KMS-11 (cell line): ENCODE results near the gene FAM170B.

Experiments used
- H2AFZ ChIP-seq: fragments of 200-600 bp; sonication (generic); 2 replicates; pipeline ENCODE4 v1.6.1; 2016; ENCODE audit warnings: antibody characterized with exemption, mixed run types, low read depth
- H3K27ac ChIP-seq: fragments of 200-600 bp; sonication (generic); 2 replicates; pipeline ENCODE4 v1.6.1; 2016; ENCODE audit warnings: mild to moderate bottlenecking, mixed run types
- H3K27me3 ChIP-seq: fragments of 200-600 bp; sonication (generic); 2 replicates; pipeline ENCODE4 v1.6.1; 2017; ENCODE audit warnings: mild to moderate bottlenecking, low read depth, mixed run types, moderate library complexity; ENCODE audit not compliant: insufficient read depth
- H3K36me3 ChIP-seq: fragments of 200-600 bp; sonication (generic); 2 replicates; pipeline ENCODE4 v1.6.1; 2017; ENCODE audit warnings: mild to moderate bottlenecking, mixed run types; ENCODE audit not compliant: insufficient read depth
- H3K4me1 ChIP-seq: fragments of 200-600 bp; sonication (generic); 2 replicates; pipeline ENCODE4 v1.6.1; 2016; ENCODE audit warnings: mild to moderate bottlenecking, low read depth, mixed run types; ENCODE audit not compliant: poor library complexity, severe bottlenecking
- H3K4me2 ChIP-seq: fragments of 200-600 bp; sonication (generic); 2 replicates; pipeline ENCODE4 v1.7.0; 2016; ENCODE audit warnings: mild to moderate bottlenecking, mixed run types
- H3K4me3 ChIP-seq: fragments of 200-600 bp; sonication (generic); IDR thresholded peaks from 2 replicates; pipeline ENCODE4 v1.6.1; 2017; ENCODE audit warnings: low read depth, low read length, mixed read lengths; ENCODE audit not compliant: insufficient read depth
- H3K79me2 ChIP-seq: fragments of 200-600 bp; sonication (generic); 2 replicates; pipeline ENCODE4 v1.6.1; 2016; ENCODE audit warnings: low read depth, mixed run types; ENCODE audit not compliant: insufficient read depth
- H3K9ac ChIP-seq: fragments of 200-600 bp; sonication (generic); 2 replicates; pipeline ENCODE4 v1.6.1; 2016; ENCODE audit warnings: mild to moderate bottlenecking, mixed run types
- H4K20me1 ChIP-seq: fragments of 200-600 bp; sonication (generic); 2 replicates; pipeline ENCODE4 v1.6.1; 2016; ENCODE audit warnings: mild to moderate bottlenecking, mixed run types; ENCODE audit not compliant: insufficient read depth
- CTCF ChIP-seq: fragments of 200-600 bp; sonication (generic); conservative IDR thresholded peaks from 2 replicates; pipeline ENCODE4 v1.6.1; 2017; ENCODE audit warnings: low read depth, mild to moderate bottlenecking, antibody characterized with exemption, low read length, moderate library complexity, mixed read lengths

The FAM170B gene

GRCh38 chr10:49158404-49158803 is 24.6 kb upstream of the FAM170B start:
- no peaks in the 10 kb centered on the region for H3K79me2 ChIP-seq
- H2AFZ ChIP-seq = no peak overlapping the region
- TF ChIP-seq CTCF = no peak
- H3K4me1 ChIP-seq = no peaks in the 10 kb centered on the region
- H3K9ac ChIP-seq = no peak overlapping the region
- H3K27me3 ChIP-seq = no peaks in the 10 kb centered on the region
- no peaks in the 10 kb centered on the region for H4K20me1 ChIP-seq
- no peak overlapping the region for H3K27ac ChIP-seq
- no peaks in the 10 kb centered on the region for H3K36me3 ChIP-seq
- H3K4me2 ChIP-seq = no peak overlapping the region
- H3K4me3 ChIP-seq = no peak overlapping the region

GRCh38 chr10:49157229-49157628 is 23.4 kb upstream of the FAM170B start:
- H3K79me2 ChIP-seq = no peaks in the 10 kb centered on the region
- H3K4me3 ChIP-seq = no peak overlapping the region
- H3K27ac ChIP-seq = no peak overlapping the region

GRCh38 chr10:49154641-49155040 is 20.8 kb upstream of the FAM170B start:
- no peak for TF ChIP-seq CTCF
- H2AFZ ChIP-seq = no peak overlapping the region
- no peaks in the 10 kb centered on the region for H4K20me1 ChIP-seq
- H3K36me3 ChIP-seq = no peaks in the 10 kb centered on the region
- no peak overlapping the region for H3K4me2 ChIP-seq
- no peak overlapping the region for H3K9ac ChIP-seq
- H3K27me3 ChIP-seq = no peaks in the 10 kb centered on the region
- no peak overlapping the region for H3K4me3 ChIP-seq
- no peaks in the 10 kb centered on the region for H3K4me1 ChIP-seq
- H3K27ac ChIP-seq = no peak overlapping the region
- H3K79me2 ChIP-seq = no peaks in the 10 kb centered on the region

More at GRCh38 chr10:49157229-49157628, 23.4 kb upstream of the FAM170B start:
- Histone ChIP-seq H3K4me1 (no peaks in the 10 kb centered on the region), H3K4me2 (no peak overlapping the region), H2AFZ (no peak overlapping the region), H3K9ac (no peak overlapping the region), H3K36me3 (no peaks in the 10 kb centered on the region), H4K20me1 (no peaks in the 10 kb centered on the region), H3K27me3 (no peaks in the 10 kb centered on the region)
- TF ChIP-seq CTCF = no peak

- no peaks in the 10 kb centered on the region for H4K20me1 ChIP-seq
- no peaks in the 10 kb centered on the region for H3K4me1 ChIP-seq
- no peak overlapping the region for H3K4me2 ChIP-seq
- no peaks in the 10 kb centered on the region for H3K36me3 ChIP-seq
- H3K27ac ChIP-seq = no peak overlapping the region
- TF ChIP-seq CTCF = no peak
- no peak overlapping the region for H3K9ac ChIP-seq
- no peaks in the 10 kb centered on the region for H3K79me2 ChIP-seq
- no peak overlapping the region for H2AFZ ChIP-seq
- no peaks in the 10 kb centered on the region for H3K27me3 ChIP-seq
- H3K4me3 ChIP-seq = no peak overlapping the region
These were observed 20.1 kb upstream of the FAM170B start for GRCh38 chr10:49153971-49154370.
